GM18951 (cell line): ENCODE measurements around the gene GAS7.

ENCODE experiments used
- POLR2A ChIP-seq: IDR thresholded peaks from 4 replicates; pipeline ENCODE4 v1.6.1; 2011; ENCODE audit warnings: mild to moderate bottlenecking; ENCODE audit not compliant: insufficient read length, insufficient read depth; ENCODE audit errors: extremely low read depth
- in situ Hi-C: fragments of 300-500 bp; cut with MboI; formaldehyde crosslinking; loops from one replicate; pipeline ENCODE4 v1.12.0; 2022; ENCODE audit warnings: low sequenced_read_pairs, mixed read lengths, inconsistent platforms; ENCODE audit not compliant: unreplicated experiment

Gene GAS7

GRCh38 chr17:10173913-10174312 lies 24.5 kb downstream of the GAS7 start:
- in situ Hi-C loops: no loop called here
- no peak for TF ChIP-seq POLR2A

GRCh38 chr17:10172778-10173177 lies 25.6 kb downstream of the GAS7 start:
- TF ChIP-seq POLR2A: no peak
- in situ Hi-C loops: no loop called here

- in situ Hi-C loops: no loop called here
- no peak for TF ChIP-seq POLR2A
These were observed 26.1 kb downstream of the GAS7 start for GRCh38 chr17:10172241-10172741.

GRCh38 chr17:10171581-10171981 lies 26.8 kb downstream of the GAS7 start:
- no peak for TF ChIP-seq POLR2A
- in situ Hi-C loops: no loop called here

DNA sequence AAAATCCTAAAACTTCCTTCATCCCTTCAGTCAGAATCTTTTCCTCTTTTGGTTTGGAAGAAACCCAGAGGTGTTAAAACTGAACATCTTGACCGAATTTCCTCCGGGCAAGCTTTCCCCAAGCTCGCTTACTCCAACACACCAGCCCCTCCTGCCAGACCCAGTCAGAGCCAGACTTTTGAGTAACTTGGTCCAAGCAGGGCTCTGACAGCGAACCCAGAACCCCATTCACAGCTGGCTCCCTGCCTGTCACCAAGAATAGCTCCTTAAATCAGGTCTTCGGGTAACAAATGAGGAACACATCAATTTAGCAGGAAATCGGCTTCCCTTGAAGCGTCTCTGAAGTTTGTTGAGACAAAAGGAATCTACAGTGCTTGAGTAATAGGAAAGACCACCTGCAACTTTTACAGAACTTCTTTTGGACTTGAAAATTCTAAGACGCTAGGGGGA lies 27.3 kb downstream of the GAS7 start:
- in situ Hi-C loops: no loop called here
- TF ChIP-seq POLR2A: no peak

GRCh38 chr17:10170233-10170632 lies 28.2 kb downstream of the GAS7 start:
- in situ Hi-C loops: no loop called here
- TF ChIP-seq POLR2A: no peak

DNA sequence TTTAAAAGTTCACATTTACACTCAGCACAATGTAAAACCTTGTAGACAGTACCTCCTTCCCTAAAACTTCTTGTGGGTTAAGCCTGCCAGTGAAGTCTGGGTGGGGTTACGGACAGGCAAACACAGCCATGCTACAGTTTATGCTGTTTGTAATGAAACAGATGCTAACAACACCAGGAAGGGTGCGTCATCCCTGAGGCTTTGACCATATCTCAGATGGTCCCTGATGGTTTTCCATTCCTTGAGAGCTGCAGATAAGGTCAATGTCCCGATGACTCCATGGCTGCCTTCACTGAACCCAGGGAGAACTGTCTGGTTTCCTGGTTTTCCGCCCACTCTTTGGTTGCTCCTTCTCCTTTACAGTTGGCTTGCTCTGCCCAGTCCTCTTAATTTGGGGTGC lies 29.1 kb downstream of the GAS7 start:
- TF ChIP-seq POLR2A: no peak
- in situ Hi-C loops: no loop called here

DNA sequence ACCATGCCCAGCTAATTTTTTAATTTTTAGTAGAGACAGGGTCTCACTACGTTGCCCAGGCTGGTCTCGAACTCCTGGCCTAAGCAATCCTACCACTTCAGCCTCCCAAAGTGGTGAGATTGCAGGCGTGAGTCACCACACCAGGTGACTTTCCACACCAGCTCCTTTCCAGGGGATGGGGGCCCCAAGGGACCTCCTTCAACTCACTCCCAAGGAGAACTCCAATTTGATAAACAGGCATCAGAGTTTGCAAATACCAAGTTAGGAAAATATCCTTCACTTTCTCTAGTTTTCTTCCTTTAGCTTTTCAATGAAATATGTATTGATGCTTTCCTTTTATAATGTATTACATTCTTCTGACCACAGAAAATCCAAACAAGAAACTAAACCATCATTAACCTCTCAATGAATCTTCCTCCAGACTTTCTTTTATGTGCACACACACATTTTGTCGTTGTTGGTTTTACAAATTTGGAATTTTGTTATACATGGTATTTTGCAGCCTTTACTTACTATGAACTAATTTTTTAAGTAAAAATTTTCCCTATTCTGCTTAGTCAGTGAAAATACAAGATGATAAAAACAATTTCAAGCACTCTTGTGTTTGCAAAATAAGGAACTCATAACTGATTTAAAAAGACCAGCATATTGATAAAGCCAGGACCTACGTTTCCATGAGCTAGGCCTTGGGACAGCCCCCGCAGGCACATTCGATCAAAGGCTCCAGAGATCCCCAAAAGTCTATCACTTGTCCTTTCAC lies 32.0 kb downstream of the GAS7 start:
- TF ChIP-seq POLR2A: no peak
- in situ Hi-C loops: no loop called here

DNA sequence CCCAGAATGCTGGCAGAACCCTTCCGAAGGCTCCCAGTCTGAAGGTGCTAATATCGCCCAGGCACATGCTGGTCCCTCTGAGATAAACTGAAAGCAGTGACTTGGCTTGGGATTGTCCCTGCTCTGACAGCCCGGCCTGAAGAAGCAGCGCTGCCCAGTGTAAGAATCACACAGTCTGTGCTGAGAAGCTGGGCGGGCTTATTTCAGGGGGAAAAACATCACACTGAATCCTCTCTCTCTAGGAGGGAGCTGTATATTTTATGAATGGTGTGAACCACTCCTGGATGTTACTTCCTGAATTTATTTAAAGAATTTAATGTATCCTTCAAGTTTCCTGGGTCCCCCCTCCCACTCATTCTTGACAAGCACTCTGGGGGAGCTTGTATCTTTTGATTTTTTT lies 36.3 kb downstream of the GAS7 start:
- no peak for TF ChIP-seq POLR2A
- in situ Hi-C loops: no loop called here

DNA sequence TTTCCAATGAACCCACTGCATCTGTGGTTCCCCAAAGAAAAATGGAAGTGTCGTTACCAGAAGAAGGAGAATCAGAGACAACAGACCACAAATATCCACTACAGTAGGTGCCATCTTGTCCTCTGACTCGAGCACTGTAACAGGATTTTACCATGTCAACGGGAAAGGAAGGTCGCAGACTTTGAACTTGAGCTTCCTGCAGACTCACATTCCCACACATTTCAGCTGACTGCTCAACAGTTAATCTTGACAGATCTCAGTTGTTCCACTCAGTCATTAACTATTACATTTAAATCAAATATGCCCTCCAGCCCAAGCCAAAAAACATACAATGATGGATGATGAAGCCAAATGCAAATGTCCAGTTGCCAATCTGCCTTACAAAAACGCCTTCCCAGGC lies 37.0 kb downstream of the GAS7 start:
- in situ Hi-C loops: no loop called here
- no peak for TF ChIP-seq POLR2A

- TF ChIP-seq POLR2A: peak; percentile 41
- in situ Hi-C loops: no loop called here
These were observed 41.3 kb downstream of the GAS7 start for GRCh38 chr17:10156948-10157607.

GRCh38 chr17:10156599-10156947 lies 41.8 kb downstream of the GAS7 start:
- in situ Hi-C loops: no loop called here
- no peak for TF ChIP-seq POLR2A

- TF ChIP-seq POLR2A: no peak
- in situ Hi-C loops: no loop called here
These were observed 42.4 kb downstream of the GAS7 start for GRCh38 chr17:10156077-10156435.
